Activated CD4-positive, alpha-beta T cell treated with anti-CD3 and anti-CD28 coated beads for 48 hours (primary cell): ENCODE results near the gene C11orf21.

Source experiments
- DNase-seq: peaks from one replicate; pipeline ENCODE4 v3.0.0-alpha.2; 2020

The C11orf21 gene

GRCh38 chr11:2258501-2259465 is 42.9 kb downstream of the C11orf21 start:
- DNase-seq: no peak

DNA sequence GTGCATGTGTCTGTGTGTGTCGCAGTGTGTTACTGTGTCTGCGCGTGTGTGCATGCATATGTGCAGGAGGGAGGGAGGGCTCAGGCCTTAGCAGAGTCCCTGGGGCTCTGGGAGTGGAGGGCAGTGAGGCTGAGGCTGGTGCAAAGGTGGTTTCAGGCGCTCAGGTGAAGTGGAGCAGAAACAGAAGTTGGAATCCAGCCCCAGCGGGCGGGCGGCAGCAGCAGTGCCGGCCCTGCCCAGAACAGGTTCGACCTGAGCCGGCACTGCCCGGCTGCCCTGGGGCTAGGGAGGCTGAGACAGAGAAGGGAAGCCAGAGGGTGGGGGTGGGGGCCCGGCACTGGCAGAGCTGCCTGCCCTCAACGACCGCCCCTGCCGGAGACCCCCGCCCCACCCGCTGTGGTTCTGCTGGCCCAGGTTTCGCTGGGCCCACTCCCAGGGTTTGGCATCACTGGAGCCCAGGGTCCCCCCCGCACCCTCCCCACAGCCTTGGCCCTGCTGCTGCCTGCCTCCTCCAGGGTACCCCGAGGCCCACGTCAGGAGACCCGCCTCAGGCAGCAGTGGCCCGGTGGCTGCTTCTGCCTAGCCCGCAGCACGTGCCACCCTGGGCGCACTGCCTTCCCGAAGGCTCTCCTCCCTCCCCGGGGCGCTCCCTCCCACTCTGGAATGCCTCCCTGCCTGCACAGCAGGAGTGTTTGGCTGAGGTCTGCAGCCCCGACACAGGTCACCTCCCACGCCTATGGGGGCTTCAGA is 44.6 kb downstream of the C11orf21 start:
- DNase-seq: no peak

GRCh38 chr11:2256293-2256913 is 45.3 kb downstream of the C11orf21 start:
- no peak for DNase-seq

- DNase-seq: no peak
These were observed 49.7 kb downstream of the C11orf21 start for GRCh38 chr11:2252018-2252417.

DNA sequence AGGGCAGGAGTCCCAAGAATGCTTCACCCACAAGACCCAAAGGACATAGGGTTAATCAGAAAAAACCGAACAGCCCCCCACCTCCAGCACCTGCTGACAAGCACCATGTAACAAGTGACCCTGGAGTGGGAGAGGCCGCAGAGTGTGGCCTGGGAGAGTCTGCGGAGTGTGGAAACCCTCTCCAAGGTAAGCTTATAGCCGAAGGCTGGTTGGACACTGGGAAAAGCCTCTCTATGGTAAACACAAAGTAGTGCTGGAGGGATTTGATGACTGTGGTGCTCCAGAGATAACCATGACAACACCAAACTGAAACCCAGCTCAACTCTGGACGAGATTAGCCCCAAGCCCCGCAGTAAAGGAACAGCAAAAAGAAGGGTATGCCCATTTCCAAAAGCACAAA is 50.6 kb downstream of the C11orf21 start:
- DNase-seq: no peak

- DNase-seq: no peak
These were observed 51.2 kb downstream of the C11orf21 start for GRCh38 chr11:2250485-2250884.

DNA sequence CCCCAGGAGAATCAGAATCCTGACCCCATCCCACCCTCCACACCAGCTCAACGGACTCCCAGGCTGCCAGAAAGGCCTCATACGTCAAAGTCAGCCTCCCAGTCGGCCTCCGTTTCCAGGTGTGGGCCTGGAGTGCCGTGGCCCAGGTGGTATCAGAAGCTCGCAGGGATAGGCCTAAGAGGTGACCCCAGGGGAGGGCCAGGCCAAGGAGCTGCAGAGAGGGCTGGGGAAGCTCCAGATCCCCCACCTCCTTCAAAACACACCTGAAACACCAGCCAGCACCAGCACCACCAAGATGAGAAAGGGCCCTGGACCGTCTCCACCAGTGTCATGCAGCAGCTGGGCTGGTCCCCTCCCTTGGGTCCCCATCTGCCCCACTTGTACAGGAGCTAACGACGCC is 51.7 kb downstream of the C11orf21 start:
- DNase-seq: no peak

DNA sequence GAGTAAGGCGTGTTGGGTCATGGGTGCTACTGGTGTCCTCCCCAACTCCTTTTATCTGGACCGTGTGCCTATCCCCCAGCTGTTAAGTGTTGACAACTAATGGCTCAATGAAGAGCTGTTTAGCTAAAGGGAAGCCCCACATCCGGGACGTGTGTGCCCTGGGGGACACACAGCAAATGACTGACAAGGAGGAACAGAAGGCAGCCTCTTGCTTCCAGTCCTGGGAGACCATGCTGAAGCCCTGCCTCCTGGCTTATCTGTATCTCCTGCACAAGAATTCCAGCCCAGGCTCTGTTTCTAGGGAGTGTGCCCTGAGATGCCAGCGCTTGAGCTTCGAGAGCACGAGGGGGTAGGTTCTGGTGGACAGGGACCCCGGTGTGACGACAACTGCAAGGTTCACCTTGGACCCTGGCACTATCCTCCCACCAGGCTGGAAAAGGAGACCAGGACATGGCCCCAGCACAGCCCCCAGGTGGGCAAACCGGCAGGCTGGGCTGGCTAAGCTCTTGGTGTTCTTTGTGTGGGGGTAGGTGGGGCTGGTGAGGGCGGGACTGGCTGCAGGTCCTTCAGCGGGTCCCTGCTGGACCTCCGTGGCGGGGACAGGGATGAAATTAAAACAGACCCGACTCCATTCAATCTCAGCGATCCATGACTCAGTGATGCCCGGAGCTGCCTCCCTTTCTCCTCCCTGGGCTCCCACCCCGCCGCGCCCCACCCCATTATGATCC is 52.4 kb downstream of the C11orf21 start:
- no peak for DNase-seq

DNA sequence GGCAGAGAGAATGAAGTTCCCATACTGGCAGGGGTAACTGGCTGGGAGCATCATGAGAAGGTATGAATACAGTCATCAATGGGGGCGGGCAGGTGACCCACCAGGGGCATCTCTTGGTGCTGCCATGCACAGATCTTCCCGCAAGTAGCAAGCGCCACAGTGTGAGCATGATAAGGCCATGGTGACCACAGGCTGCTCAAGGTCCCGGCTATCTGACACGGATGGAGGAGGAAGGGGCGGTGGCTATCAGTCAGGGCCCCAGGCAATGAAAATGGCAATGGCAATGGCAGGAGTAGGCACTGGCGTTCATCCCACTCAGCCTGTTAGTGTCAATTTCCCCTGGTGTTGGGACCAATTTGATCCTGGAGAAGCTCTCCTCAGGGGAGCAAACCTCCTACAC is 53.0 kb downstream of the C11orf21 start:
- DNase-seq: no peak

- no peak for DNase-seq
These were observed 53.5 kb downstream of the C11orf21 start for GRCh38 chr11:2248242-2248641.

DNA sequence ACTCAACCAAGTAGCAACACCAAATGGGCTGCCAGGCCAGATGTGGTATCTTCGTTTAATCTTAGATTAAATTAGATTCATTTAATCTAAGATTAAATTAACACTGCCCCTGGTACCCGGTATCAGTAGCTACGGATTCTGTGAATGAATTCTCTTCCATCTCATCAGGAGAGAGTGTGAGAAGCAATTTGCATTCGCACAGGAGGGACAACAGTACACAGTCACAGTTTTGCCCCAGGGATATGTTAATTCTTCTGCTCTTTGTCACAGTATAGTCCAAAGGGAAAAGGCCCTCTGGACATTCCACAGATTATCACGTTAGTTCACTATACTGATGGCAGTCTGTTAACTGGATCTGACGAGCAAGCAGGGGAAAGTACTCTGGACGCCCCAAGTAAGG is 54.2 kb downstream of the C11orf21 start:
- DNase-seq: no peak
